Erythroblast (primary cell): ENCODE results near the gene DOCK1.

Source experiments
- GATA1 ChIP-seq: IDR thresholded peaks from 2 replicates; pipeline ENCODE4 v1.6.1; 2011; ENCODE audit warnings: low read depth, mild to moderate bottlenecking, control low read depth, low read length, moderate library complexity
- POLR2A ChIP-seq: IDR thresholded peaks from 2 replicates; pipeline ENCODE4 v1.6.1; 2011; ENCODE audit warnings: mild to moderate bottlenecking, low read length

DNA sequence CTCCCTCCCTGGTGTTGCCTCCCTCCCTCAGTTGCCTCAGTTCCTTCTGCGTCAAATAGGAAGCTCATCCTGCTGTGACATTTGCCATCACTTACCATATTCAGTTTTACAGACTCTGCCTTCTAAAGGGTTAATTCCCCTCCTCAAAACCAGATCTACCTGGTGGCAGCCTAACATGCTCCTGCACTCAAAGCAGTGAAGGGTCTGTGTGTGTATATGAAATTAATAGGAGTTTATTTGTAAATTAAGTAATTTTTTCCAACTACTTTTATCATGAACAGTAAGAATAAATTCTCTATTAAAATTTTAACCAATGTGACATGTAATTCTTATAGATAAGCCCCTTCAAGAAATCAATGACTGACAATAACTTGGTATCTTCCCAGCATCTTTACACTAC, 449.8 kb downstream of the DOCK1 start:
- TF ChIP-seq POLR2A (no peak), GATA1 (no peak)
